Measurements from ENCODE around the gene SRL. TPM values are rescaled to one million over a fixed set of nuclear protein-coding genes. Genes with fewer than 3 reads are reported as not detected.
A peak's percentile ranks its signal among the peaks of the same experiment; 100 is the strongest.

Gene SRL
- polyA plus RNA-seq, 4 donors = 0.45 to 3.2 (median 2.6) TPM

- Histone ChIP-seq H3K4me1 (ENCODE audit: control insufficient read depth in 3 of 3, insufficient read depth in 2 of 3, low read depth in 1 of 3, low read length in 2 of 3) (no peaks in the 10 kb centered on the region), H3K27me3 (ENCODE audit: control insufficient read depth in 3 of 3, insufficient read depth in 3 of 3, low read length in 3 of 3) (no peaks in the 10 kb centered on the region), H3K36me3 (ENCODE audit: control insufficient read depth in 3 of 3, insufficient read depth in 2 of 3, low read depth in 1 of 3, low read length in 3 of 3) (no peaks in the 10 kb centered on the region), H3K9me3 (ENCODE audit: control insufficient read depth in 2 of 2, insufficient read depth in 1 of 2, low read depth in 1 of 2, low read length in 1 of 2) (no peaks in the 10 kb centered on the region), H3K4me3 (ENCODE audit: low read depth in 1 of 3, low read length in 3 of 3) (no peak overlapping the region), H3K27ac (ENCODE audit: low read depth in 1 of 3, low read length in 2 of 3) (no peak overlapping the region)
- DNase-seq (no peak), FAIRE-seq (no peak)
- 72 to 83% (median 78%) methylated on average over 5 of the region's 5 CpGs for WGBS, 3 donors
These were observed 15.4 kb downstream of the SRL start for GRCh38 chr16:4226251-4227039.

GRCh38 chr16:4225075-4225474 lies 16.8 kb downstream of the SRL start:
- FAIRE-seq (no peak), DNase-seq (no peak)
- Histone ChIP-seq H3K36me3 (ENCODE audit: control insufficient read depth in 3 of 3, insufficient read depth in 2 of 3, low read depth in 1 of 3, low read length in 3 of 3) (no peaks in the 10 kb centered on the region), H3K27me3 (ENCODE audit: control insufficient read depth in 3 of 3, insufficient read depth in 3 of 3, low read length in 3 of 3) (no peaks in the 10 kb centered on the region), H3K4me3 (ENCODE audit: low read depth in 1 of 3, low read length in 3 of 3) (no peak overlapping the region), H3K27ac (ENCODE audit: low read depth in 1 of 3, low read length in 2 of 3) (no peak overlapping the region), H3K9me3 (ENCODE audit: control insufficient read depth in 2 of 2, insufficient read depth in 1 of 2, low read depth in 1 of 2, low read length in 1 of 2) (no peaks in the 10 kb centered on the region), H3K4me1 (ENCODE audit: control insufficient read depth in 3 of 3, insufficient read depth in 2 of 3, low read depth in 1 of 3, low read length in 2 of 3) (no peaks in the 10 kb centered on the region)
- WGBS, 3 donors = 86 to 92% (median 87%) methylated on average over 2 of the region's 2 CpGs

- Histone ChIP-seq H3K27ac (ENCODE audit: low read depth in 1 of 3, low read length in 2 of 3) (no peak overlapping the region), H3K36me3 (ENCODE audit: control insufficient read depth in 3 of 3, insufficient read depth in 2 of 3, low read depth in 1 of 3, low read length in 3 of 3) (no peaks in the 10 kb centered on the region), H3K4me1 (ENCODE audit: control insufficient read depth in 3 of 3, insufficient read depth in 2 of 3, low read depth in 1 of 3, low read length in 2 of 3) (peaks cover 0 to 10% (median 2%) of the 10 kb centered on the region in 3 donors), H3K27me3 (ENCODE audit: control insufficient read depth in 3 of 3, insufficient read depth in 3 of 3, low read length in 3 of 3) (no peaks in the 10 kb centered on the region), H3K4me3 (ENCODE audit: low read depth in 1 of 3, low read length in 3 of 3) (no peak overlapping the region), H3K9me3 (ENCODE audit: control insufficient read depth in 2 of 2, insufficient read depth in 1 of 2, low read depth in 1 of 2, low read length in 1 of 2) (no peaks in the 10 kb centered on the region)
- DNase-seq (no peak), FAIRE-seq (no peak)
- 83 to 86% (median 85%) methylated on average over 5 of the region's 5 CpGs for WGBS, 3 donors
These were observed 21.5 kb downstream of the SRL start for GRCh38 chr16:4220358-4220757.

GRCh38 chr16:4218202-4218601 lies 23.7 kb downstream of the SRL start:
- no peaks in the 10 kb centered on the region for H3K27me3 ChIP-seq (ENCODE audit: control insufficient read depth in 3 of 3, insufficient read depth in 3 of 3, low read length in 3 of 3)
- H3K4me3 ChIP-seq (ENCODE audit: low read depth in 1 of 3, low read length in 3 of 3) = no peak overlapping the region
- DNase-seq (no peak), FAIRE-seq (no peak)
- H3K9me3 ChIP-seq (ENCODE audit: control insufficient read depth in 2 of 2, insufficient read depth in 1 of 2, low read depth in 1 of 2, low read length in 1 of 2) = no peaks in the 10 kb centered on the region
- 73 to 84% (median 79%) methylated on average over 14 of the region's 14 CpGs for WGBS, 3 donors
- H3K4me1 ChIP-seq (ENCODE audit: control insufficient read depth in 3 of 3, insufficient read depth in 2 of 3, low read depth in 1 of 3, low read length in 2 of 3) = peaks cover 0 to 23% (median 3%) of the 10 kb centered on the region in 3 donors
- no peak overlapping the region for H3K27ac ChIP-seq (ENCODE audit: low read depth in 1 of 3, low read length in 2 of 3)
- H3K36me3 ChIP-seq (ENCODE audit: control insufficient read depth in 3 of 3, insufficient read depth in 2 of 3, low read depth in 1 of 3, low read length in 3 of 3) = no peaks in the 10 kb centered on the region

GRCh38 chr16:4217204-4218131 lies 24.4 kb downstream of the SRL start:
- Histone ChIP-seq H3K9me3 (ENCODE audit: control insufficient read depth in 2 of 2, insufficient read depth in 1 of 2, low read depth in 1 of 2, low read length in 1 of 2) (no peaks in the 10 kb centered on the region), H3K36me3 (ENCODE audit: control insufficient read depth in 3 of 3, insufficient read depth in 2 of 3, low read depth in 1 of 3, low read length in 3 of 3) (peaks cover 0 to 1% (median 0%) of the 10 kb centered on the region in 3 donors), H3K4me1 (ENCODE audit: control insufficient read depth in 3 of 3, insufficient read depth in 2 of 3, low read depth in 1 of 3, low read length in 2 of 3) (peaks cover 0 to 23% (median 4%) of the 10 kb centered on the region in 3 donors), H3K27ac (ENCODE audit: low read depth in 1 of 3, low read length in 2 of 3) (peak overlapping the region in 1 of 3 donors; percentile 17), H3K4me3 (ENCODE audit: low read depth in 1 of 3, low read length in 3 of 3) (no peak overlapping the region), H3K27me3 (ENCODE audit: control insufficient read depth in 3 of 3, insufficient read depth in 3 of 3, low read length in 3 of 3) (no peaks in the 10 kb centered on the region)
- FAIRE-seq (no peak), DNase-seq (peak in 1 of 2 donors; percentile 61)
- 46 to 54% (median 47%) methylated on average over 20 of the region's 20 CpGs for WGBS, 3 donors

GRCh38 chr16:4216596-4216995 lies 25.3 kb downstream of the SRL start:
- no peak overlapping the region for H3K4me3 ChIP-seq (ENCODE audit: low read depth in 1 of 3, low read length in 3 of 3)
- H3K4me1 ChIP-seq (ENCODE audit: control insufficient read depth in 3 of 3, insufficient read depth in 2 of 3, low read depth in 1 of 3, low read length in 2 of 3) = peaks cover 0 to 23% (median 6%) of the 10 kb centered on the region in 3 donors
- no peaks in the 10 kb centered on the region for H3K27me3 ChIP-seq (ENCODE audit: control insufficient read depth in 3 of 3, insufficient read depth in 3 of 3, low read length in 3 of 3)
- H3K27ac ChIP-seq (ENCODE audit: low read depth in 1 of 3, low read length in 2 of 3) = no peak overlapping the region
- DNase-seq (no peak), FAIRE-seq (no peak)
- no peaks in the 10 kb centered on the region for H3K9me3 ChIP-seq (ENCODE audit: control insufficient read depth in 2 of 2, insufficient read depth in 1 of 2, low read depth in 1 of 2, low read length in 1 of 2)
- H3K36me3 ChIP-seq (ENCODE audit: control insufficient read depth in 3 of 3, insufficient read depth in 2 of 3, low read depth in 1 of 3, low read length in 3 of 3) = peaks cover 0 to 3% (median 0%) of the 10 kb centered on the region in 3 donors
- 83 to 87% (median 86%) methylated on average over 5 of the region's 5 CpGs for WGBS, 3 donors

GRCh38 chr16:4215106-4215505 lies 26.8 kb downstream of the SRL start:
- DNase-seq = peak in 1 of 2 donors; percentile 65
- H3K4me1 ChIP-seq (ENCODE audit: control insufficient read depth in 3 of 3, insufficient read depth in 2 of 3, low read depth in 1 of 3, low read length in 2 of 3) = peaks cover 0 to 24% (median 6%) of the 10 kb centered on the region in 3 donors
- no peak overlapping the region for H3K4me3 ChIP-seq (ENCODE audit: low read depth in 1 of 3, low read length in 3 of 3)
- peak overlapping the region in 2 of 3 donors; percentile 5 for H3K27ac ChIP-seq (ENCODE audit: low read depth in 1 of 3, low read length in 2 of 3)
- H3K36me3 ChIP-seq (ENCODE audit: control insufficient read depth in 3 of 3, insufficient read depth in 2 of 3, low read depth in 1 of 3, low read length in 3 of 3) = peaks cover 0 to 3% (median 0%) of the 10 kb centered on the region in 3 donors
- no peak for FAIRE-seq
- no peaks in the 10 kb centered on the region for H3K27me3 ChIP-seq (ENCODE audit: control insufficient read depth in 3 of 3, insufficient read depth in 3 of 3, low read length in 3 of 3)
- whole genome bisulfite sequencing, 3 donors = 75 to 85% (median 83%) methylated on average over 2 of the region's 2 CpGs
- no peaks in the 10 kb centered on the region for H3K9me3 ChIP-seq (ENCODE audit: control insufficient read depth in 2 of 2, insufficient read depth in 1 of 2, low read depth in 1 of 2, low read length in 1 of 2)

- Histone ChIP-seq H3K4me3 (ENCODE audit: low read depth in 1 of 3, low read length in 3 of 3) (no peak overlapping the region), H3K27me3 (ENCODE audit: control insufficient read depth in 3 of 3, insufficient read depth in 3 of 3, low read length in 3 of 3) (no peaks in the 10 kb centered on the region), H3K9me3 (ENCODE audit: control insufficient read depth in 2 of 2, insufficient read depth in 1 of 2, low read depth in 1 of 2, low read length in 1 of 2) (no peaks in the 10 kb centered on the region), H3K36me3 (ENCODE audit: control insufficient read depth in 3 of 3, insufficient read depth in 2 of 3, low read depth in 1 of 3, low read length in 3 of 3) (peaks cover 0 to 3% (median 0%) of the 10 kb centered on the region in 3 donors), H3K4me1 (ENCODE audit: control insufficient read depth in 3 of 3, insufficient read depth in 2 of 3, low read depth in 1 of 3, low read length in 2 of 3) (peaks cover 0 to 33% (median 7%) of the 10 kb centered on the region in 3 donors), H3K27ac (ENCODE audit: low read depth in 1 of 3, low read length in 2 of 3) (peak overlapping the region; percentile 48 to 96 (median 92))
- DNase-seq = peak; percentile 74 to 89
- FAIRE-seq = no peak
- WGBS, 3 donors = 32 to 63% (median 37%) methylated on average over 7 of the region's 7 CpGs
These were observed 27.7 kb downstream of the SRL start for GRCh38 chr16:4214215-4214621.
